Limb (tissue), 2 donors: ENCODE results near the gene SATB2.

Experiments used
- DNase-seq, 2 donors: peaks; one replicate each; pipeline ENCODE4 v3.0.0-alpha.2; 2016; ENCODE audit errors: extremely low spot score in 2 of 2

Gene SATB2

GRCh38 chr2:199258291-199258690 lies 199.4 kb downstream of the SATB2 start:
- DNase-seq = no peak

GRCh38 chr2:199257261-199258224 lies 200.2 kb downstream of the SATB2 start:
- DNase-seq = no peak

- DNase-seq = no peak
Measured at GRCh38 chr2:199230091-199230490, 227.6 kb downstream of the SATB2 start.

GRCh38 chr2:199228887-199229819 lies 228.6 kb downstream of the SATB2 start:
- no peak for DNase-seq

- DNase-seq = no peak
Measured at GRCh38 chr2:199223791-199224190, 233.9 kb downstream of the SATB2 start.

- no peak for DNase-seq
Measured at GRCh38 chr2:199220920-199221319, 236.8 kb downstream of the SATB2 start.

GRCh38 chr2:199219551-199219950 lies 238.2 kb downstream of the SATB2 start:
- no peak for DNase-seq
